Breast epithelium (tissue), 3 donors: ENCODE data around the gene HOXA11.

Experiments
- CTCF ChIP-seq, 3 donors: fragments of 450-650 bp; IDR thresholded peaks; one replicate each; pipeline ENCODE4 v1.5.1; 2016 to 2017; ENCODE audit warnings: antibody characterized with exemption in 3 of 3, mild to moderate bottlenecking in 3 of 3, moderate library complexity in 3 of 3
- POLR2A ChIP-seq: fragments of 450-650 bp; IDR thresholded peaks from one replicate; pipeline ENCODE4 v1.6.1; 2016; ENCODE audit warnings: antibody characterized with exemption, mild to moderate bottlenecking, moderate library complexity
- POLR2AphosphoS5 ChIP-seq, 3 donors: sonication (generic); formaldehyde crosslinking; IDR thresholded peaks; one replicate each; pipeline ENCODE4 v1.6.1; 2017; ENCODE audit warnings: antibody characterized with exemption in 3 of 3

DNA sequence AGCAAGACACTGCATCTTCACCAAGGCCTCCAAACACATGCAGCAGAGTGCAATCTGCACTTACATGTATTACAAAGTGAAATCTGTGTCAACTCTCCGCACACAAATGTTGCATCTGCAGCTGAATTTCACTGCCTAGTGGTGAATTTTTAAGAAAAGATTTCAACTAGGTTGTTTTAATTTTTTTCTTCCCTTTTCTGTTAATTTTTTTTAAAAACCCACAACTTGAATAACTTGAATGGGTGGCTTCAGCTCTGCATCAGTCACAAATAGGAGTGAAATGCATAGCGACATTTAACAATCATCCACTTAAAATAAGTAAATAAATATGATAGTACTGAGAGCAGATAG lies 8.9 kb upstream of the HOXA11 start:
- TF ChIP-seq CTCF (IDR thresholded peaks at IDR 0.05) (no peak), POLR2AphosphoS5 (IDR thresholded peaks at IDR 0.05) (no peak), POLR2A (no peak)
